ENCODE measurements around the gene RABL2B.

DNA sequence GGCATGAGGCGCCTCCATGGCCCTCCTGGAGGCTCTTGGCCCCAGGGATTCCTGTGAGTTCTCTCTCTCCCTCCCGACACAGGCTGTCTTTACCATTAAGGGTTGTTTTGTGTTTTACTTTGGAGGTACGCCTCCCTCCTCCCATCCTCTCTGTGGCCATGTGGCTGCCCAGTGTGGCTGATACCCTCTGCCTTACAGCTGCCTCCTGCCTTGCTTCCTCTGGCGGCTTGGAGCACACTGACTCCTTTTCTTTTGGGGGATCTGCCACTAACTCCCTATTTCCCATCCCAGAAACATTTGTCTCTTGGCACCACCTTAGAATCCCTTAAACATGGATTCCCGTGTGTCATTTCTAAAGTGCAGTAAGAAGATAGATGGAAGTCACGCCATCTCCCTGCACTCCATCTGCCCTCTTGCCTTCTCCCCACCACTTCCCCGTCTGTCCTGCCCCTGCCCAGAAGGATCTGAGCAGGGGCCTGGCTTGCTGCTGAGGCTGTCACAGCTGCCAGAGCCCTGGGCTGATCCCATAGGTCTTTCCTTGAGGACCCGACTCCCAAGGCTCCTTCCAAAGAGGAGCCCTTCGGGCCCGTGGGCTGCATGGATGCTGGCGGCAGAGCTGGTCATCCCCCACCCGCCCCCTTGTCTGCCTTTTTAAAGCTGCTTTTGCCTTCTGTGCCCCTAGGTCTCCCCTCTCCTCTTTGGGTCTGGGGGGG lies 60.6 kb downstream of the RABL2B start:
- TF ChIP-seq, protein P1, sequence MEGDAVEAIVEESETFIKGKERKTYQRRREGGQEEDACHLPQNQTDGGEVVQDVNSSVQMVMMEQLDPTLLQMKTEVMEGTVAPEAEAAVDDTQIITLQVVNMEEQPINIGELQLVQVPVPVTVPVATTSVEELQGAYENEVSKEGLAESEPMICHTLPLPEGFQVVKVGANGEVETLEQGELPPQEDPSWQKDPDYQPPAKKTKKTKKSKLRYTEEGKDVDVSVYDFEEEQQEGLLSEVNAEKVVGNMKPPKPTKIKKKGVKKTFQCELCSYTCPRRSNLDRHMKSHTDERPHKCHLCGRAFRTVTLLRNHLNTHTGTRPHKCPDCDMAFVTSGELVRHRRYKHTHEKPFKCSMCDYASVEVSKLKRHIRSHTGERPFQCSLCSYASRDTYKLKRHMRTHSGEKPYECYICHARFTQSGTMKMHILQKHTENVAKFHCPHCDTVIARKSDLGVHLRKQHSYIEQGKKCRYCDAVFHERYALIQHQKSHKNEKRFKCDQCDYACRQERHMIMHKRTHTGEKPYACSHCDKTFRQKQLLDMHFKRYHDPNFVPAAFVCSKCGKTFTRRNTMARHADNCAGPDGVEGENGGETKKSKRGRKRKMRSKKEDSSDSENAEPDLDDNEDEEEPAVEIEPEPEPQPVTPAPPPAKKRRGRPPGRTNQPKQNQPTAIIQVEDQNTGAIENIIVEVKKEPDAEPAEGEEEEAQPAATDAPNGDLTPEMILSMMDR (IDR thresholded peaks at IDR 0.05) = no peak
- no peak for TF ChIP-seq POLR2A (IDR thresholded peaks at IDR 0.05)
